ENCODE measurements around the gene EFNA1. TPM values are rescaled to one million over a fixed set of nuclear protein-coding genes. Genes with fewer than 3 reads are reported as not detected.

The EFNA1 gene
- total and polyA plus RNA-seq, 2 of the 4 experiments (the other 2 are of a cell fraction): 0.90 to 1.6 TPM

DNA sequence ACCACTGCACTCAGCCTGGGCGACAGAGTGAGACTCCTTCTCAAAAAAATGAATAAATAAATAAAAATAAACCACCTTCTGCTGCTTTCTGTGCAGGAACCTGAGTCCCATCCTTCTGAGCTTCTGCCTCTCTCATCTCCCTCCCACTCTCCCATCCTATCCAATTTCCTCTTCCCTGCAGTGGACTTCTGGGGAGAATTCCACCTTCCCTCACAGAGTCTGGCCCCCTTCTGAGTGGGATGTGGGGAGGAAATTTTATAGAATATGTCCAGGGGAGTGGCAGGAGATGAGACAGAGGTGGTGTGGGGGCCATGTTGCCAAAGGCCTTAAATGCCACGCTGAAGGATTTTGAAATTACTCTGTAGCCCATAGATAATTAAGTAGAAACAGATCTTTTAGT is 5.4 kb upstream of the EFNA1 start:
- Histone ChIP-seq H3K9me3 (ENCODE audit: control insufficient read depth, insufficient read depth, low read length) (no peaks in the 10 kb centered on the region), H3K14ac (replicated peaks; ENCODE audit: low read depth, low read length) (no peak overlapping the region), H3K9me1 (ENCODE audit: insufficient read depth, low read length) (no peaks in the 10 kb centered on the region), H2AFZ (replicated peaks; ENCODE audit: low read length, poor library complexity) (no peak overlapping the region), H3K4me2 (ENCODE audit: low read depth, low read length) (no peak overlapping the region), H2BK120ac (ENCODE audit: low read depth, low read length) (no peak overlapping the region), H2BK15ac (ENCODE audit: low read depth, low read length) (no peak overlapping the region), H2BK20ac (ENCODE audit: low read depth, low read length) (no peak overlapping the region), H3K4me3 (ENCODE audit: insufficient read depth, low read depth, low read length) (no peak overlapping the region), H3K27ac (ENCODE audit: insufficient read depth, low read length) (no peak overlapping the region), H3K9ac (ENCODE audit: low read depth, low read length) (no peak overlapping the region), H4K20me1 (ENCODE audit: insufficient read depth, low read length) (peaks cover 2% of the 10 kb centered on the region), H3K4ac (ENCODE audit: low read depth, low read length) (no peak overlapping the region), H2AK9ac (replicated peaks; ENCODE audit: low read depth, low read length, poor library complexity) (no peak overlapping the region), H4K8ac (ENCODE audit: low read depth in 2 of 2, low read length in 2 of 2) (no peak overlapping the region), H4K5ac (ENCODE audit: low read depth, low read length) (no peak overlapping the region), H3K4me1 (ENCODE audit: control insufficient read depth, insufficient read depth, low read length) (peaks cover 9% of the 10 kb centered on the region), H2AK5ac (ENCODE audit: low read depth, low read length) (no peak overlapping the region), H3K56ac (ENCODE audit: extremely low read depth, insufficient read depth, low read length) (no peak overlapping the region), H3K18ac (ENCODE audit: low read depth, low read length) (no peak overlapping the region), H3K23ac (ENCODE audit: low read depth, low read length) (no peak overlapping the region), H3K36me3 (ENCODE audit: control insufficient read depth, insufficient read depth, low read length) (no peaks in the 10 kb centered on the region), H3K79me1 (ENCODE audit: low read depth in 1 of 2, low read length in 2 of 2) (no peaks in the 10 kb centered on the region), H4K91ac (ENCODE audit: insufficient read depth, low read depth, low read length) (no peak overlapping the region), H2BK5ac (ENCODE audit: low read depth, low read length, poor library complexity, severe bottlenecking) (no peak overlapping the region), H3K27me3 (ENCODE audit: control insufficient read depth, insufficient read depth, low read length) (peaks cover 58% of the 10 kb centered on the region)
- BruUV-seq (replicated peaks): no TSS peak
- POLR2A ChIA-PET (ENCODE audit: unreplicated experiment): no interaction called here
- CTCF ChIA-PET: no interaction called here
- in situ Hi-C loops (cut with MboI; ENCODE audit: low sequenced_read_pairs) (no loop called here), intact Hi-C loops (cut with micrococcal nuclease) (no loop called here), dilution Hi-C loops (cut with HindIII; ENCODE audit: low sequenced_read_pairs, unreplicated experiment) (no loop called here)
- DNase-seq (no peak), ATAC-seq (ENCODE audit: low read depth) (no peak)
- TF ChIP-seq, protein P1, sequence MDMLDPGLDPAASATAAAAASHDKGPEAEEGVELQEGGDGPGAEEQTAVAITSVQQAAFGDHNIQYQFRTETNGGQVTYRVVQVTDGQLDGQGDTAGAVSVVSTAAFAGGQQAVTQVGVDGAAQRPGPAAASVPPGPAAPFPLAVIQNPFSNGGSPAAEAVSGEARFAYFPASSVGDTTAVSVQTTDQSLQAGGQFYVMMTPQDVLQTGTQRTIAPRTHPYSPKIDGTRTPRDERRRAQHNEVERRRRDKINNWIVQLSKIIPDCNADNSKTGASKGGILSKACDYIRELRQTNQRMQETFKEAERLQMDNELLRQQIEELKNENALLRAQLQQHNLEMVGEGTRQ (IDR thresholded peaks at IDR 0.05; ENCODE audit: low read depth, low read length): no peak
- TF ChIP-seq NFE2L2 (IDR thresholded peaks at IDR 0.05; ENCODE audit: low read depth, low read length) (no peak), MAFK (IDR thresholded peaks at IDR 0.05; ENCODE audit: low read depth, low read length) (no peak), SMC3 (IDR thresholded peaks at IDR 0.05; ENCODE audit: low read depth, low read length) (no peak), CEBPB (IDR thresholded peaks at IDR 0.05; ENCODE audit: low read depth, low read length) (no peak), CHD1 (IDR thresholded peaks at IDR 0.05; ENCODE audit: low read depth, low read length) (no peak), RCOR1 (IDR thresholded peaks at IDR 0.05; ENCODE audit: insufficient replicate concordance, low read length) (no peak), RFX5 (IDR thresholded peaks at IDR 0.05; ENCODE audit: low read depth, low read length) (no peak), MXI1 (IDR thresholded peaks at IDR 0.05; ENCODE audit: borderline replicate concordance, low read depth, low read length) (no peak), POLR2A (IDR thresholded peaks at IDR 0.05; ENCODE audit: low read depth, low read length) (no peak), BHLHE40 (IDR thresholded peaks at IDR 0.05; ENCODE audit: low read depth, low read length) (no peak), RAD21 (IDR thresholded peaks at IDR 0.05; ENCODE audit: low read length) (no peak)
- TF ChIP-seq, protein P2, sequence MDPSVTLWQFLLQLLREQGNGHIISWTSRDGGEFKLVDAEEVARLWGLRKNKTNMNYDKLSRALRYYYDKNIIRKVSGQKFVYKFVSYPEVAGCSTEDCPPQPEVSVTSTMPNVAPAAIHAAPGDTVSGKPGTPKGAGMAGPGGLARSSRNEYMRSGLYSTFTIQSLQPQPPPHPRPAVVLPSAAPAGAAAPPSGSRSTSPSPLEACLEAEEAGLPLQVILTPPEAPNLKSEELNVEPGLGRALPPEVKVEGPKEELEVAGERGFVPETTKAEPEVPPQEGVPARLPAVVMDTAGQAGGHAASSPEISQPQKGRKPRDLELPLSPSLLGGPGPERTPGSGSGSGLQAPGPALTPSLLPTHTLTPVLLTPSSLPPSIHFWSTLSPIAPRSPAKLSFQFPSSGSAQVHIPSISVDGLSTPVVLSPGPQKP (IDR thresholded peaks at IDR 0.05; ENCODE audit: borderline replicate concordance, low read depth, low read length): no peak
- no CpG with 5 or more reads among the region's 2 CpGs for WGBS, 2 experiments (ENCODE audit: extremely low coverage in 2 of 2, insufficient read length in 1 of 2)
